OCI-LY7 (cell line): ENCODE measurements around the gene SPATA2. TPM values are rescaled to one million over a fixed set of nuclear protein-coding genes. Genes with fewer than 3 reads are reported as not detected.
A peak's percentile ranks its signal among the peaks of the same experiment; 100 is the strongest.

Experiments used
- BruUV-seq: library from RNA; stranded (reverse); fragments of 400-500 nt; replicated peaks from 2 replicates; lab custom pipeline; 2021; lab: Mats Ljungman, UMichigan
- CTCF ChIA-PET: fragments of 300-600 bp; sonication (Branson Sonifier 250); formaldehyde crosslinking; loops from one replicate; lab custom pipeline; 2022; ENCODE audit warnings: antibody characterized with exemption; ENCODE audit not compliant: unreplicated experiment; lab: Charles Lee
- POLR2A ChIA-PET: fragments of 300-600 bp; sonication (Branson Sonifier 250); formaldehyde crosslinking; loops from one replicate; lab custom pipeline; 2022; ENCODE audit warnings: antibody characterized with exemption; lab: Charles Lee
- DNase-seq: peaks from one replicate; pipeline ENCODE4 v3.0.0-alpha.2; 2015; ENCODE audit warnings: low spot score
- H2AFZ ChIP-seq: fragments of 200-600 bp; sonication (generic), shearing (Covaris generic); 2 replicates; pipeline ENCODE4 v1.6.1; 2014; ENCODE audit warnings: mild to moderate bottlenecking, antibody characterized with exemption, low read length, moderate library complexity
- H3K27ac ChIP-seq: fragments of 200-600 bp; sonication (generic); 2 replicates; pipeline ENCODE4 v1.5.1; 2014; ENCODE audit warnings: mixed run types, low read depth, mild to moderate bottlenecking, moderate library complexity, low read length, inconsistent platforms; ENCODE audit not compliant: poor library complexity, severe bottlenecking
- H3K36me3 ChIP-seq: fragments of 200-600 bp; sonication (generic); 2 replicates; pipeline ENCODE4 v1.6.1; 2014; ENCODE audit warnings: mild to moderate bottlenecking, antibody characterized with exemption, low read length, moderate library complexity, mixed read lengths; ENCODE audit not compliant: insufficient read depth
- H3K4me1 ChIP-seq: fragments of 200-600 bp; sonication (generic); 2 replicates; pipeline ENCODE4 v1.5.1; 2014; ENCODE audit warnings: mild to moderate bottlenecking, low read length; ENCODE audit not compliant: insufficient read depth, poor library complexity, severe bottlenecking
- H3K4me2 ChIP-seq: fragments of 200-600 bp; sonication (generic); 2 replicates; pipeline ENCODE4 v1.6.1; 2014; ENCODE audit warnings: mild to moderate bottlenecking, low read length
- H3K4me3 ChIP-seq: fragments of 200-600 bp; sonication (generic); 2 replicates; pipeline ENCODE4 v1.5.1; 2014; ENCODE audit warnings: mild to moderate bottlenecking, low read depth, low read length; ENCODE audit not compliant: poor library complexity, severe bottlenecking
- H3K79me2 ChIP-seq: fragments of 200-600 bp; sonication (generic); 2 replicates; pipeline ENCODE4 v1.6.1; 2016; ENCODE audit warnings: low read depth, mild to moderate bottlenecking, low read length, moderate library complexity, mixed read lengths; ENCODE audit not compliant: insufficient read depth
- H3K9me2 ChIP-seq: fragments of 200-600 bp; sonication (generic); 2 replicates; pipeline ENCODE4 v1.6.1; 2016; ENCODE audit warnings: mild to moderate bottlenecking, low read length, mixed read lengths; ENCODE audit not compliant: insufficient read depth
- H3K9me3 ChIP-seq: fragments of 200-600 bp; sonication (generic); 2 replicates; pipeline ENCODE4 v1.6.1; 2014; ENCODE audit warnings: mild to moderate bottlenecking, mixed run types, low read length, mixed read lengths
- H4K20me1 ChIP-seq: fragments of 200-600 bp; sonication (generic); 2 replicates; pipeline ENCODE4 v1.6.1; 2014; ENCODE audit warnings: mild to moderate bottlenecking, antibody characterized with exemption, low read length, moderate library complexity, mixed read lengths; ENCODE audit not compliant: insufficient read depth
- CTCF ChIP-seq: fragments of 200-600 bp; sonication (generic); conservative IDR thresholded peaks from 2 replicates; pipeline ENCODE4 v1.5.1; 2014; ENCODE audit warnings: mild to moderate bottlenecking, antibody characterized with exemption, low read length, moderate library complexity, mixed read lengths
- EZH2phosphoT487 ChIP-seq: fragments of 200-600 bp; sonication (generic); IDR thresholded peaks from 2 replicates; pipeline ENCODE4 v1.6.1; 2018; ENCODE audit warnings: low read depth, borderline replicate concordance, mild to moderate bottlenecking, mixed run types, antibody characterized with exemption, low read length, moderate library complexity, mixed read lengths
- intact Hi-C: fragments of 100-400 bp; cut with micrococcal nuclease; formaldehyde crosslinking; loops from one replicate; pipeline ENCODE4 v1.10.0; 2022; ENCODE audit not compliant: unreplicated experiment
- total RNA-seq, 2 experiments: library from RNA; depleted of rRNA in 1 of 2; stranded (reverse); fragments of >200 nt in 1 of 2; shearing (Covaris generic) in 1 of 2; gene quantifications; 2 replicates each; pipeline ENCODE4 v1.2.3, GENCODE V29; 2014 to 2022

Gene SPATA2
- total RNA-seq, 2 experiments from 2014 or later, result 3.9 to 8.1 TPM

- H3K9me3 ChIP-seq, result peaks cover 7% of the 10 kb centered on the region; the same call in 1 of the 2 replicates
- no peaks in the 10 kb centered on the region for H3K9me2 ChIP-seq
- no TSS peak for BruUV-seq
- no peak overlapping the region for H3K4me3 ChIP-seq
- ChIA-PET CTCF (no interaction called here), POLR2A (no interaction called here)
- no peaks in the 10 kb centered on the region for H3K79me2 ChIP-seq
- intact Hi-C loops, result loop anchor here (2.0 to 5.0 kb wide), 3 partner anchors 14 to 318 kb away; partner anchors contain the start of gene SPATA2
- no peak for DNase-seq
- H3K36me3 ChIP-seq, result no peaks in the 10 kb centered on the region
- H3K27ac ChIP-seq, result no peak overlapping the region
- TF ChIP-seq EZH2phosphoT487 (no peak), CTCF (no peak)
- H3K4me1 ChIP-seq, result peaks cover 19% of the 10 kb centered on the region
- H2AFZ ChIP-seq, result peak overlapping the region; percentile 93
- H4K20me1 ChIP-seq, result no peaks in the 10 kb centered on the region
- H3K4me2 ChIP-seq, result peak overlapping the region; percentile 32
Observed at GRCh38 chr20:49929142-49929494, 13.8 kb upstream of the SPATA2 start.

GRCh38 chr20:49928411-49929141, 13.2 kb upstream of the SPATA2 start:
- H2AFZ ChIP-seq, result peak overlapping the region; percentile 93
- H3K27ac ChIP-seq, result no peak overlapping the region
- DNase-seq, result peak; percentile 88
- H3K36me3 ChIP-seq, result no peaks in the 10 kb centered on the region
- CTCF ChIA-PET, result no interaction called here
- peaks cover 14% of the 10 kb centered on the region for H3K4me1 ChIP-seq
- no peaks in the 10 kb centered on the region for H3K79me2 ChIP-seq
- TF ChIP-seq CTCF, result peak; percentile 97
- TF ChIP-seq EZH2phosphoT487, result no peak
- no peaks in the 10 kb centered on the region for H3K9me2 ChIP-seq
- intact Hi-C loops, result loop anchor here (2.0 to 5.0 kb wide), 3 partner anchors 14 to 318 kb away; partner anchors contain the start of gene SPATA2
- no peaks in the 10 kb centered on the region for H4K20me1 ChIP-seq
- POLR2A ChIA-PET, result no interaction called here
- BruUV-seq, result no TSS peak
- peak overlapping the region; percentile 32 for H3K4me2 ChIP-seq
- H3K9me3 ChIP-seq, result peaks cover 7% of the 10 kb centered on the region; the same call in 1 of the 2 replicates
- no peak overlapping the region for H3K4me3 ChIP-seq
